Measurements from ENCODE around the gene ARL3.
"Not testable (repeated sequence)": the region's sequence is repeated elsewhere in the genome, so short reads cannot be mapped to it uniquely, and the experiment has no call there.

The ARL3 gene

DNA sequence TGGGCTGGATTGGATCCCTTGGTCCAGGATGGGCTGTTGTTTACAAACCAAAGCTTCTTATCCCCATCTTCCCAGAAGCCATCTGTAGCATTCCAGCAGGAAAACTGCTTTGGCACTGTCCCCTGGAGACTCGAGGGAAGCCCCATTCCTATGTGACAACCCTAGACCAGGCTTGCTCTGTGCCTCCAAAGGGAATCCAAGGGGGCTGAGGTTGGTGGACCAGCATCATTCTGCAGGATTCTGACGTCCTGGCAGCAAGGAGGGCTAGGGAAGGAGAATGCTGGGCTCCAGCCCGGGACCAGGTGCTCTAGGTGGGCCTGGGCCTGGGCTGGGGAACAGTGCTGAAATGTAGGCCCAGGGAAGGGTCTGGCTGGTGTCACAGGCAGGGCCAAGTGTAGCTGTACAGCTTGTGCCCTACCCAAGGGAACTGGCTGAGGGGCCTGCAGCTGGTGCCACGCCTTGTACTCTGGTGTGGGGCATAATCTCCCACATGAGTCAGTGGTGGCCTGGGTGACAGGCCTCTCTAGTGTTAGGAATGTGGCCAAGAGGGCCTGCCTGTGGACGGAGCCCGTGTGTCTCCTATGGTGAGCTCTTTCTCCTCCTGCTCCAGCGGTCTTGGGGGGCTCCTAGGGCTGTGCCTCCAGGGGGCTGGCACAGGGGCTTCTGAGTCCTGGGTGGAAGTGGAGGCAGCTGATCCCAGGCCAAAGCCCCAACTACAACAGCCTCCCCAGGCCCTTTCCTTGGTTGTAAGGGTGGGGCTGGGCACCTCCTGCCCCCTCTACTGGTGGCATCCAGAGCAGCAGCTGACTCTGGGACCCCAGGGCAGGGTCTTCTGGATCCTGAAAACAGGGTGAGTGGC, 44.8 kb downstream of the ARL3 start:
- Histone ChIP-seq H3K27me3 (no peaks in the 10 kb centered on the region), H3K36me3 (no peaks in the 10 kb centered on the region), H3K4me2 (peak overlapping the region; percentile 94), H4K20me1 (no peaks in the 10 kb centered on the region), H3K4me1 (peaks cover 94% of the 10 kb centered on the region), H3K9ac (peak overlapping the region; percentile 59), H3K27ac (peak overlapping the region; percentile 82), H3K4me3 (no peak overlapping the region), H3K9me3 (no peaks in the 10 kb centered on the region)
- TF ChIP-seq Cebpa-rat (IDR thresholded peaks at IDR 0.05): no peak

GRCh38 chr10:102668326-102669107, 45.7 kb downstream of the ARL3 start:
- no peaks in the 10 kb centered on the region for H3K36me3 ChIP-seq
- peak overlapping the region; percentile 82 for H3K27ac ChIP-seq
- no peak for TF ChIP-seq Cebpa-rat (IDR thresholded peaks at IDR 0.05)
- H3K4me2 ChIP-seq: peak overlapping the region; percentile 94
- H3K27me3 ChIP-seq: no peaks in the 10 kb centered on the region
- peaks cover 97% of the 10 kb centered on the region for H3K4me1 ChIP-seq
- H4K20me1 ChIP-seq: no peaks in the 10 kb centered on the region
- H3K9me3 ChIP-seq: no peaks in the 10 kb centered on the region
- H3K9ac ChIP-seq: peak overlapping the region; percentile 59
- H3K4me3 ChIP-seq: no peak overlapping the region

DNA sequence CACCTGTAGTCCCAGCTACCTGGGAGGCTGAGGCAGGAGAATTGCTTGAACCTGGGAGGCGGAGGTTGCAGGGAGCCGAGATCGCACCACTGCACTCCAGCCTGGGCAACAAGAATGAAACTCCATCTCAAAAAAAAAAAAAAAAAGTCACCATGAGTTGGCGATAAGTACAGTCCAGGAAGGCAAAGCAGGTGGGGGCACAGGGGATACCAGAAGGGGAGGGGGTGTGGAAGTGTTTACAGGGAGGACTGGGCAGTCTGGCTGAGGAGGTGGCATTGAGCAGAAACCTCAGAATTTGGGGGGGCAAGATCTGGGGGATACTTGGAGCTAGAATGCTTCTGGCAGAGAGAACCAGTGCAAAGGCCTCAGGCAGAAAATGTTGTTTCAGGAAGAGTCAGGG, 46.8 kb downstream of the ARL3 start:
- not testable (repeated sequence) for H3K27me3 ChIP-seq, H3K9ac ChIP-seq, H4K20me1 ChIP-seq, H3K4me3 ChIP-seq, H3K36me3 ChIP-seq, H3K9me3 ChIP-seq
- Histone ChIP-seq H3K4me2 (peak overlapping the region; percentile 94), H3K4me1 (peaks cover 97% of the 10 kb centered on the region), H3K27ac (peak overlapping the region; percentile 65)

DNA sequence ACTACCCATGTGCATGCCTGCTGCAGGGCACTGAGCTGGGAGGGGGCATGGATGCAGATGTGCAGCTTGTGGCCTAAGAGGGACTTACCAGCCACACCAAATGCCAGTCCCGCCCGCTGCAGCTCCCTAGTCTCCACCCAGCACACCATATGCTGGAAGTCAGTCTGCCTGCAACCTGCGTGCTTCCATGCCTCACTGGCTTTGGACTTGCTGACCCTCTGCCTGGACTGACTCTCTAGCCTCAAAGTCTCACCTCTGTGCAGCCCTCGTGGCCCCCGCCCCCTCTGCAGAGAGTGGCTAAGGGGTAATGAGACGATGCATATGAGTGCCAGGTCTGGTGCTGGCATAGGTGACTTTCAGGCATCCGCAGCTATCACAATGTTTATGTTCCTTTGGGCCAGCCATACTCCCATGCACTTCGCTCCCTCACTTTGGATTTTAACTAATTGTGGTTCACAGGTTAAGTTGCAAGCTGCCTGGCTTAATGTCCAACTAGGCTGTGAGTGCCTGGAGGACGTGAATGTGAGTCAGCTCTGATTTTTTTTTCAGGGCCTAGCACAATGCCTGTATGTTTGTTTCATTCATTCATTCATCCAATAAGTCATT, 48.2 kb downstream of the ARL3 start:
- no peak overlapping the region for H3K4me3 ChIP-seq
- no peak overlapping the region for H3K27ac ChIP-seq
- no peaks in the 10 kb centered on the region for H3K27me3 ChIP-seq
- H3K9ac ChIP-seq: no peak overlapping the region
- no peaks in the 10 kb centered on the region for H3K36me3 ChIP-seq
- TF ChIP-seq Cebpa-rat (IDR thresholded peaks at IDR 0.05): no peak
- no peaks in the 10 kb centered on the region for H3K9me3 ChIP-seq
- no peak overlapping the region for H3K4me2 ChIP-seq
- H3K4me1 ChIP-seq: peaks cover 97% of the 10 kb centered on the region
- H4K20me1 ChIP-seq: no peaks in the 10 kb centered on the region

- no peak for TF ChIP-seq Cebpa-rat (IDR thresholded peaks at IDR 0.05)
- peaks cover 43% of the 10 kb centered on the region for H4K20me1 ChIP-seq
- peak overlapping the region; percentile 57; the same call in 1 of the 2 replicates for H3K9ac ChIP-seq
- no peaks in the 10 kb centered on the region for H3K9me3 ChIP-seq
- H3K27ac ChIP-seq: peak overlapping the region; percentile 87
- H3K4me1 ChIP-seq: peaks cover 97% of the 10 kb centered on the region
- peak overlapping the region; percentile 30; the same call in 1 of the 2 replicates for H3K4me3 ChIP-seq
- H3K4me2 ChIP-seq: peak overlapping the region; percentile 90
- H3K27me3 ChIP-seq: no peaks in the 10 kb centered on the region
- peaks cover 28% of the 10 kb centered on the region for H3K36me3 ChIP-seq
These were observed 52.6 kb downstream of the ARL3 start for GRCh38 chr10:102661658-102662028.

GRCh38 chr10:102660888-102661657, 53.1 kb downstream of the ARL3 start:
- Histone ChIP-seq H3K27ac (peak overlapping the region; percentile 87), H3K4me1 (peaks cover 94% of the 10 kb centered on the region), H4K20me1 (peaks cover 49% of the 10 kb centered on the region)

GRCh38 chr10:102658802-102659201, 55.4 kb downstream of the ARL3 start:
- peaks cover 73% of the 10 kb centered on the region for H3K4me1 ChIP-seq
- peak overlapping the region; percentile 52 for H3K4me2 ChIP-seq
- peak overlapping the region; percentile 57 for H3K27ac ChIP-seq
- no peak overlapping the region for H3K4me3 ChIP-seq
- no peak for TF ChIP-seq Cebpa-rat (IDR thresholded peaks at IDR 0.05)
- peaks cover 57% of the 10 kb centered on the region for H3K36me3 ChIP-seq
- H3K9me3 ChIP-seq: no peaks in the 10 kb centered on the region
- peaks cover 72% of the 10 kb centered on the region for H4K20me1 ChIP-seq
- H3K9ac ChIP-seq: no peak overlapping the region
- no peaks in the 10 kb centered on the region for H3K27me3 ChIP-seq

More at GRCh38 chr10:102660888-102661657, 53.1 kb downstream of the ARL3 start:
- TF ChIP-seq Cebpa-rat (IDR thresholded peaks at IDR 0.05): no peak
- Histone ChIP-seq H3K36me3 (peaks cover 34% of the 10 kb centered on the region), H3K9me3 (no peaks in the 10 kb centered on the region), H3K27me3 (no peaks in the 10 kb centered on the region), H3K9ac (peak overlapping the region; percentile 73), H3K4me2 (peak overlapping the region; percentile 90), H3K4me3 (peak overlapping the region; percentile 30; the same call in 1 of the 2 replicates)

- H3K36me3 ChIP-seq: peaks cover 63% of the 10 kb centered on the region
- H3K9me3 ChIP-seq: no peaks in the 10 kb centered on the region
- no peaks in the 10 kb centered on the region for H3K27me3 ChIP-seq
- peaks cover 73% of the 10 kb centered on the region for H3K4me1 ChIP-seq
- H3K27ac ChIP-seq: peak overlapping the region; percentile 57
- no peak overlapping the region for H3K4me3 ChIP-seq
- peaks cover 78% of the 10 kb centered on the region for H4K20me1 ChIP-seq
- H3K4me2 ChIP-seq: peak overlapping the region; percentile 52
- H3K9ac ChIP-seq: no peak overlapping the region
- TF ChIP-seq Cebpa-rat (IDR thresholded peaks at IDR 0.05): no peak
These were observed 56.0 kb downstream of the ARL3 start for GRCh38 chr10:102657984-102658724.

Data from BLaER1 (cell line).